ENCODE data around the gene PARD3B. TPM values are rescaled to one million over a fixed set of nuclear protein-coding genes. Genes with fewer than 3 reads are reported as not detected.

Gene PARD3B
- total RNA-seq, 2 experiments from 2014 or later: 0.46 TPM; not detected in 1

GRCh38 chr2:204920776-204921175, 375.5 kb downstream of the PARD3B start:
- Mint-ChIP-seq H3K9me3 (ENCODE audit: low read depth) (no peaks in the 10 kb centered on the region), H3K4me1 (no peaks in the 10 kb centered on the region), H3K27me3 (no peaks in the 10 kb centered on the region), H3K27ac (no peak overlapping the region), H3K36me3 (ENCODE audit: low read depth) (no peaks in the 10 kb centered on the region), H3K4me3 (no peak overlapping the region)
- ChIA-PET POLR2A (no interaction called here), CTCF (no interaction called here)
- ATAC-seq (no peak), DNase-seq (no peak)
- intact Hi-C loops (cut with DNase I, micrococcal nuclease): no loop called here

GRCh38 chr2:204923957-204924356, 378.7 kb downstream of the PARD3B start:
- intact Hi-C loops (cut with DNase I, micrococcal nuclease): no loop called here
- H3K27ac Mint-ChIP-seq: no peak overlapping the region
- ChIA-PET CTCF (no interaction called here), POLR2A (no interaction called here)
- H3K4me1 Mint-ChIP-seq: no peaks in the 10 kb centered on the region
- DNase-seq (no peak), ATAC-seq (no peak)
- no peaks in the 10 kb centered on the region for H3K36me3 Mint-ChIP-seq (ENCODE audit: low read depth)
- no peaks in the 10 kb centered on the region for H3K27me3 Mint-ChIP-seq
- no peaks in the 10 kb centered on the region for H3K9me3 Mint-ChIP-seq (ENCODE audit: low read depth)
- H3K4me3 Mint-ChIP-seq: no peak overlapping the region

- Mint-ChIP-seq H3K36me3 (ENCODE audit: low read depth) (no peaks in the 10 kb centered on the region), H3K27ac (no peak overlapping the region), H3K4me3 (no peak overlapping the region), H3K9me3 (ENCODE audit: low read depth) (no peaks in the 10 kb centered on the region), H3K4me1 (peaks cover 8% of the 10 kb centered on the region), H3K27me3 (no peaks in the 10 kb centered on the region)
- intact Hi-C loops (cut with DNase I, micrococcal nuclease): no loop called here
- ATAC-seq (no peak), DNase-seq (no peak)
- ChIA-PET POLR2A (interaction anchor here (0.6 kb wide), 1 partner anchor 268 kb away, joined by 4 read pairs; no protein-coding TSS in a partner anchor), CTCF (interaction anchor here (2.0 kb wide), 1 partner anchor 14 kb away, joined by 5 read pairs; no protein-coding TSS in a partner anchor)
Measured at GRCh38 chr2:204931562-204931961, 386.3 kb downstream of the PARD3B start.

GRCh38 chr2:204933735-204934374, 388.6 kb downstream of the PARD3B start:
- Mint-ChIP-seq H3K4me1 (peaks cover 8% of the 10 kb centered on the region), H3K36me3 (ENCODE audit: low read depth) (no peaks in the 10 kb centered on the region), H3K4me3 (no peak overlapping the region), H3K27me3 (no peaks in the 10 kb centered on the region), H3K27ac (no peak overlapping the region), H3K9me3 (ENCODE audit: low read depth) (no peaks in the 10 kb centered on the region)
- intact Hi-C loops (cut with DNase I, micrococcal nuclease): no loop called here
- ATAC-seq: no peak
- ChIA-PET POLR2A (no interaction called here), CTCF (interaction anchor here (2.0 kb wide), 1 partner anchor 12 kb away, joined by 5 read pairs; no protein-coding TSS in a partner anchor)
- no peak for DNase-seq

GRCh38 chr2:204944927-204945326, 399.7 kb downstream of the PARD3B start:
- Mint-ChIP-seq H3K9me3 (ENCODE audit: low read depth) (peaks cover 25% of the 10 kb centered on the region), H3K27ac (no peak overlapping the region), H3K4me3 (no peak overlapping the region), H3K4me1 (peaks cover 47% of the 10 kb centered on the region), H3K27me3 (no peaks in the 10 kb centered on the region), H3K36me3 (ENCODE audit: low read depth) (peaks cover 14% of the 10 kb centered on the region)
- POLR2A ChIA-PET: no interaction called here
- no peak for ATAC-seq
- no peak for DNase-seq
- CTCF ChIA-PET: interaction anchor here (2.2 kb wide), 1 partner anchor 12 kb away, joined by 5 read pairs; no protein-coding TSS in a partner anchor
- intact Hi-C loops (cut with DNase I, micrococcal nuclease): no loop called here

GRCh38 chr2:204945376-204945775, 400.1 kb downstream of the PARD3B start:
- peaks cover 12% of the 10 kb centered on the region for H3K36me3 Mint-ChIP-seq (ENCODE audit: low read depth)
- DNase-seq: no peak
- H3K4me3 Mint-ChIP-seq: no peak overlapping the region
- no peak overlapping the region for H3K27ac Mint-ChIP-seq
- CTCF ChIA-PET: interaction anchor here (2.2 kb wide), 1 partner anchor 13 kb away, joined by 5 read pairs; no protein-coding TSS in a partner anchor
- POLR2A ChIA-PET: no interaction called here
- peaks cover 44% of the 10 kb centered on the region for H3K4me1 Mint-ChIP-seq
- intact Hi-C loops (cut with DNase I, micrococcal nuclease): no loop called here
- H3K9me3 Mint-ChIP-seq (ENCODE audit: low read depth): peaks cover 25% of the 10 kb centered on the region
- no peaks in the 10 kb centered on the region for H3K27me3 Mint-ChIP-seq
- no peak for ATAC-seq

- ATAC-seq (no peak), DNase-seq (no peak)
- Mint-ChIP-seq H3K9me3 (ENCODE audit: low read depth) (peaks cover 25% of the 10 kb centered on the region), H3K36me3 (ENCODE audit: low read depth) (peaks cover 12% of the 10 kb centered on the region), H3K27me3 (no peaks in the 10 kb centered on the region), H3K4me1 (peaks cover 45% of the 10 kb centered on the region), H3K4me3 (no peak overlapping the region), H3K27ac (no peak overlapping the region)
- ChIA-PET CTCF (interaction anchor here (0.5 to 2.2 kb wide), 4 partner anchors 14 to 939 kb away, joined by 3 to 5 read pairs (median 4); no protein-coding TSS in a partner anchor), POLR2A (no interaction called here)
- intact Hi-C loops (cut with DNase I, micrococcal nuclease): no loop called here
Measured at GRCh38 chr2:204946892-204947291, 401.6 kb downstream of the PARD3B start.

GRCh38 chr2:204947405-204947804, 402.1 kb downstream of the PARD3B start:
- DNase-seq (no peak), ATAC-seq (no peak)
- H3K36me3 Mint-ChIP-seq (ENCODE audit: low read depth): peaks cover 12% of the 10 kb centered on the region
- CTCF ChIA-PET: no interaction called here
- H3K4me3 Mint-ChIP-seq: no peak overlapping the region
- POLR2A ChIA-PET: no interaction called here
- intact Hi-C loops (cut with DNase I, micrococcal nuclease): no loop called here
- peaks cover 25% of the 10 kb centered on the region for H3K9me3 Mint-ChIP-seq (ENCODE audit: low read depth)
- H3K4me1 Mint-ChIP-seq: peaks cover 42% of the 10 kb centered on the region
- H3K27ac Mint-ChIP-seq: no peak overlapping the region
- no peaks in the 10 kb centered on the region for H3K27me3 Mint-ChIP-seq

GRCh38 chr2:204948024-204948763, 402.9 kb downstream of the PARD3B start:
- intact Hi-C loops (cut with DNase I, micrococcal nuclease): loop anchor here in 1 of 2 experiments (2.0 kb wide), 1 partner anchor 23 kb away; no protein-coding TSS in a partner anchor
- Mint-ChIP-seq H3K36me3 (ENCODE audit: low read depth) (peaks cover 12% of the 10 kb centered on the region), H3K27ac (peak overlapping the region; percentile 71), H3K4me1 (peaks cover 42% of the 10 kb centered on the region), H3K9me3 (ENCODE audit: low read depth) (peaks cover 25% of the 10 kb centered on the region), H3K4me3 (no peak overlapping the region), H3K27me3 (no peaks in the 10 kb centered on the region)
- ATAC-seq (peak; percentile 72), DNase-seq (no peak)
- ChIA-PET CTCF (no interaction called here), POLR2A (no interaction called here)

GRCh38 chr2:204948822-204949221, 403.5 kb downstream of the PARD3B start:
- H3K36me3 Mint-ChIP-seq (ENCODE audit: low read depth): peaks cover 12% of the 10 kb centered on the region

GRCh38 chr2:204950695-204951346, 405.5 kb downstream of the PARD3B start:
- H3K27ac Mint-ChIP-seq: no peak overlapping the region
- intact Hi-C loops (cut with DNase I, micrococcal nuclease): no loop called here
- H3K9me3 Mint-ChIP-seq (ENCODE audit: low read depth): peaks cover 10% of the 10 kb centered on the region
- CTCF ChIA-PET: no interaction called here
- peaks cover 5% of the 10 kb centered on the region for H3K36me3 Mint-ChIP-seq (ENCODE audit: low read depth)
- ATAC-seq: no peak
- POLR2A ChIA-PET: no interaction called here
- H3K4me3 Mint-ChIP-seq: no peak overlapping the region
- peaks cover 35% of the 10 kb centered on the region for H3K4me1 Mint-ChIP-seq
- no peak for DNase-seq
- no peaks in the 10 kb centered on the region for H3K27me3 Mint-ChIP-seq

More at GRCh38 chr2:204948822-204949221, 403.5 kb downstream of the PARD3B start:
- no peak overlapping the region for H3K4me3 Mint-ChIP-seq
- intact Hi-C loops (cut with DNase I, micrococcal nuclease): loop anchor here in 1 of 2 experiments (2.0 kb wide), 1 partner anchor 22 kb away; no protein-coding TSS in a partner anchor
- ATAC-seq (peak; percentile 16), DNase-seq (no peak)
- H3K4me1 Mint-ChIP-seq: peaks cover 42% of the 10 kb centered on the region
- ChIA-PET CTCF (no interaction called here), POLR2A (no interaction called here)
- peaks cover 20% of the 10 kb centered on the region for H3K9me3 Mint-ChIP-seq (ENCODE audit: low read depth)
- peak overlapping the region; percentile 71 for H3K27ac Mint-ChIP-seq
- H3K27me3 Mint-ChIP-seq: no peaks in the 10 kb centered on the region

Data from activated CD4-positive, alpha-beta T cell treated with anti-CD3 and anti-CD28 coated beads for 36 hours (primary cell).